DND-41 (cell line): ENCODE measurements around the gene KRT12.

Experiments used
- ATAC-seq: fragments of 200-7000 bp; cut with Tn5 transposase; 3 replicates; pipeline ENCODE4 v1.9.1; 2021; ENCODE audit warnings: low read depth; ENCODE audit not compliant: insufficient read depth
- DNase-seq: peaks from one replicate; pipeline ENCODE4 v3.0.0-alpha.2; 2020
- H2AFZ ChIP-seq: 2 replicates; pipeline ENCODE4 v1.6.0; 2012; ENCODE audit warnings: low read depth, low read length
- H3K27ac ChIP-seq: 2 replicates; pipeline ENCODE4 v1.5.1; 2012; ENCODE audit warnings: low read length, inconsistent platforms
- H3K27me3 ChIP-seq: fragments of 200-600 bp; sonication (generic); 2 replicates; pipeline ENCODE4 v1.6.0; 2012; ENCODE audit warnings: low read length, mild to moderate bottlenecking, inconsistent platforms; ENCODE audit not compliant: insufficient read depth, poor library complexity
- H3K36me3 ChIP-seq: 2 replicates; pipeline ENCODE4 v1.5.1; 2012; ENCODE audit warnings: low read length, inconsistent platforms; ENCODE audit not compliant: insufficient read depth
- H3K4me1 ChIP-seq: 2 replicates; pipeline ENCODE4 v1.5.1; 2012; ENCODE audit warnings: mild to moderate bottlenecking, low read length; ENCODE audit not compliant: insufficient read depth
- H3K4me2 ChIP-seq: 2 replicates; pipeline ENCODE4 v1.6.0; 2012; ENCODE audit warnings: mild to moderate bottlenecking, moderate library complexity, low read length, inconsistent platforms; ENCODE audit not compliant: insufficient read depth
- H3K4me3 ChIP-seq, 2 experiments: fragments of 200-600 bp in 1 of 2; shearing (Covaris generic) in 1 of 2; 2 replicates each; pipeline ENCODE4 v1.5.1; 2012 to 2016; ENCODE audit warnings: inconsistent platforms in 2 of 2, low read length in 2 of 2, mild to moderate bottlenecking in 2 of 2, low read depth in 1 of 2, moderate library complexity in 1 of 2
- H3K79me2 ChIP-seq: 2 replicates; pipeline ENCODE4 v1.6.0; 2012; ENCODE audit warnings: low read length, inconsistent platforms; ENCODE audit not compliant: insufficient read depth
- H3K9ac ChIP-seq: 2 replicates; pipeline ENCODE4 v1.6.0; 2012; ENCODE audit warnings: low read depth, mild to moderate bottlenecking, inconsistent platforms, low read length, moderate library complexity
- H3K9me3 ChIP-seq: 2 replicates; pipeline ENCODE4 v1.5.1; 2012; ENCODE audit warnings: low read length, moderate library complexity, mild to moderate bottlenecking, inconsistent platforms; ENCODE audit not compliant: insufficient read depth, severe bottlenecking
- H4K20me1 ChIP-seq: 2 replicates; pipeline ENCODE4 v1.6.0; 2012; ENCODE audit warnings: low read length; ENCODE audit not compliant: insufficient read depth
- EZH2 ChIP-seq: IDR thresholded peaks from 3 replicates; pipeline ENCODE4 v1.6.1; 2012; ENCODE audit warnings: borderline replicate concordance, low read depth, mild to moderate bottlenecking, moderate library complexity, low read length, inconsistent platforms; ENCODE audit not compliant: severe bottlenecking
- TF ChIP-seq, protein P1 (sequence below): IDR thresholded peaks from 2 replicates; pipeline ENCODE4 v1.5.1; 2012; ENCODE audit warnings: borderline replicate concordance, low read length, moderate library complexity, mild to moderate bottlenecking; ENCODE audit not compliant: poor library complexity, severe bottlenecking; ENCODE audit errors: extremely low read depth

KRT12 gene

DNA sequence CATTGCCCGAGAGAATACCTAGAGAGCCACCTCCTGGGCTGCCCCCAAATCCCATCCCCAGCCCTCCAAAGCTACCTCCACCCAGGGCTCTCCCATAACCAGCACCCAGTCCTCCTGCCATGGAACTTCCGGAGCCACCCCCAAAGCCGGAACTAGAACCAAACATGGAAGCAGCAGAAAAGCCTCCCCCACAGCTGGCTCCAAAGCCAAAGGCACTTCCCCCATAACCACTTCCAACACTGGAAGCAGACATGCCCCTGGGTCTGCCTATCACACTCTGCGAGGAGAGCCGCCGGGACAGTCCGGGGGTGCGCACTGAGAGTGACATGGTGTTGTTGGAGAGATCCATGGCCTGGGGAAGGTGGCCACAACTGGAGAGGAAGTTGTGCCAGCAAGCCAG, at the start of gene KRT12:
Gene KRT12 (minus strand): TSS at position 386 of the 400 bp plus-strand sequence. CDS start 37 bp downstream, at position 349.
- H3K4me1 ChIP-seq = no peaks in the 10 kb centered on the region
- H3K27ac ChIP-seq = no peak within 1 kb of the TSS
- DNase-seq = no peak
- no peaks in the 10 kb centered on the region for H3K79me2 ChIP-seq
- peaks cover 18% of the 10 kb centered on the region for H3K27me3 ChIP-seq
- no peak within 1 kb of the TSS for H3K4me3 ChIP-seq
- TF ChIP-seq, protein P1, sequence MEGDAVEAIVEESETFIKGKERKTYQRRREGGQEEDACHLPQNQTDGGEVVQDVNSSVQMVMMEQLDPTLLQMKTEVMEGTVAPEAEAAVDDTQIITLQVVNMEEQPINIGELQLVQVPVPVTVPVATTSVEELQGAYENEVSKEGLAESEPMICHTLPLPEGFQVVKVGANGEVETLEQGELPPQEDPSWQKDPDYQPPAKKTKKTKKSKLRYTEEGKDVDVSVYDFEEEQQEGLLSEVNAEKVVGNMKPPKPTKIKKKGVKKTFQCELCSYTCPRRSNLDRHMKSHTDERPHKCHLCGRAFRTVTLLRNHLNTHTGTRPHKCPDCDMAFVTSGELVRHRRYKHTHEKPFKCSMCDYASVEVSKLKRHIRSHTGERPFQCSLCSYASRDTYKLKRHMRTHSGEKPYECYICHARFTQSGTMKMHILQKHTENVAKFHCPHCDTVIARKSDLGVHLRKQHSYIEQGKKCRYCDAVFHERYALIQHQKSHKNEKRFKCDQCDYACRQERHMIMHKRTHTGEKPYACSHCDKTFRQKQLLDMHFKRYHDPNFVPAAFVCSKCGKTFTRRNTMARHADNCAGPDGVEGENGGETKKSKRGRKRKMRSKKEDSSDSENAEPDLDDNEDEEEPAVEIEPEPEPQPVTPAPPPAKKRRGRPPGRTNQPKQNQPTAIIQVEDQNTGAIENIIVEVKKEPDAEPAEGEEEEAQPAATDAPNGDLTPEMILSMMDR = no peak
- TF ChIP-seq EZH2 = no peak
- no peaks in the 10 kb centered on the region for H3K9me3 ChIP-seq
- H2AFZ ChIP-seq = no peak within 1 kb of the TSS
- H4K20me1 ChIP-seq = no peaks in the 10 kb centered on the region
- H3K36me3 ChIP-seq = no peaks in the 10 kb centered on the region
- no peak within 1 kb of the TSS for H3K4me2 ChIP-seq
- no peak within 1 kb of the TSS for H3K9ac ChIP-seq
- no peak for ATAC-seq

DNA sequence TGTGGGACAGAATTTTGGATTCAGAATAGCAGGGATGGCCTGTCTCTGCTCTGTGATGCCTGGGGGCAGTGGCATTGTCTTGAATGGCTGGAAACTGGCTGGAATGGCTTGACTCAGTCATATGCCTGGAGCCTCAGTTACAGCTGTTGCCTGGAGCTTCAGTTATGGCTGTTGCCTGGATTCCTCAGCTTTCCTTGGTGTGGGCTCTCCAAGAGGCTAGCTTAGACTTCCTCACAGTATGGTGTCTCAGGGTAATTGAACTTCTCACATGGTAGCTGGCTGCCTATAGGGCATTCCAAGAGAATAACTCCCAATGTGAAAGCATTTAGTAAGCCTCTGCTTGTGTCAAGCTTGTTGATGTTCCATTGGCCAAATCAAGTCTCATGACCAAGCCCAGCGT, 49.3 kb upstream of the KRT12 start:
- Histone ChIP-seq H3K9ac (no peak overlapping the region), H3K9me3 (no peaks in the 10 kb centered on the region), H3K4me2 (no peak overlapping the region), H3K36me3 (no peaks in the 10 kb centered on the region), H3K4me3 (no peak overlapping the region), H3K27me3 (peaks cover 19% of the 10 kb centered on the region), H3K27ac (no peak overlapping the region), H2AFZ (no peak overlapping the region), H3K4me1 (no peaks in the 10 kb centered on the region), H4K20me1 (no peaks in the 10 kb centered on the region), H3K79me2 (no peaks in the 10 kb centered on the region)
- no peak for TF ChIP-seq EZH2
- TF ChIP-seq, protein P1 = no peak
- ATAC-seq (no peak), DNase-seq (no peak)

DNA sequence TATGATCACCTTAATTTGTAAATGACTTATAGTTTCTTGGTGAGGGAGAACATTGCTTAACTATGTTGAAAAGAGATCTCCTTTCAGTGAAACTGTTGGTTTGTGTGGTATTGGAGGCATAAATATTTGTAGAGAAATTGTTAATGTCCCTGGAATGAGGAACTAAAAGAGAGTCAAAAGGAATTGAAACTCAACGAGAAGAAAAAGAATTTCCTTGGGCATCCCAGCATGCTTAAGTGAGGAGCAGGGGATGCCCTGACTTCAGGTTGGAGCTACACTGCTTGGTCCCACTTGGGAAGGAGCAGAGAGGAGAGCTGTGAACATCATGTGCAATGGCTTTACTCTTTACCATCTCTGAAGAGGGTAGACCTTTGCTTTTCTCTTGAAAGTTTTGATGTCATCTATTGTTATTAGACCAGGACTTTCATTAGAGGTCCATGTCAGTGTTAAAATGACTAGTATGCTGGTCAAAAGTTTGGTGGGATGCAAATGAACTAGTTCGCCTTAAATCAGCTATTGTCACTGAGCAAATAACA, 48.8 kb upstream of the KRT12 start:
- H4K20me1 ChIP-seq = no peaks in the 10 kb centered on the region
- no peaks in the 10 kb centered on the region for H3K4me1 ChIP-seq
- H3K79me2 ChIP-seq = no peaks in the 10 kb centered on the region
- no peak overlapping the region for H2AFZ ChIP-seq
- DNase-seq = no peak
- no peaks in the 10 kb centered on the region for H3K9me3 ChIP-seq
- ATAC-seq = no peak
- no peak overlapping the region for H3K9ac ChIP-seq
- H3K27me3 ChIP-seq = peaks cover 20% of the 10 kb centered on the region
- no peak overlapping the region for H3K27ac ChIP-seq
- TF ChIP-seq, protein P1 = no peak
- TF ChIP-seq EZH2 = no peak
- H3K36me3 ChIP-seq = no peaks in the 10 kb centered on the region
- H3K4me2 ChIP-seq = no peak overlapping the region
- no peak overlapping the region for H3K4me3 ChIP-seq
